ENCODE results near the gene SGMS1.

DNA sequence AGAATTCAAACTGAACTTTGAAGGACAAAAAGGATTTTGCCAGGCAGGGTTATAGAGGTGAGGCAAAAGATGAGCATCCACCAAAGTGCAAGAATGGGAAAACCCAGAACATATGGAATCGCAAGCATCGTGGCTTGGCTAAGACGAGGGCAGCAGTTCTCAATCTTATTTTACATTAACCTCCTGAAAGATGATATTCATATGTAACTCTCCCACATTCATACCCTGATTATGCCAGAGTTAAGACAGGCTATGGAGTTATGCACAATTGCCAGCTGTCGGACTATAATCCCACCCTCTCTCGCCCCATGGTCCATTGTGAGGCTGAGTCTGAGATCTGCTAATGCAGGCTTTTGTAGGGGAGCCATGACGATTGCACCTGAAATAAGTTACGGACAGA lies 351.2 kb downstream of the SGMS1 start:
- TF ChIP-seq, protein P1, sequence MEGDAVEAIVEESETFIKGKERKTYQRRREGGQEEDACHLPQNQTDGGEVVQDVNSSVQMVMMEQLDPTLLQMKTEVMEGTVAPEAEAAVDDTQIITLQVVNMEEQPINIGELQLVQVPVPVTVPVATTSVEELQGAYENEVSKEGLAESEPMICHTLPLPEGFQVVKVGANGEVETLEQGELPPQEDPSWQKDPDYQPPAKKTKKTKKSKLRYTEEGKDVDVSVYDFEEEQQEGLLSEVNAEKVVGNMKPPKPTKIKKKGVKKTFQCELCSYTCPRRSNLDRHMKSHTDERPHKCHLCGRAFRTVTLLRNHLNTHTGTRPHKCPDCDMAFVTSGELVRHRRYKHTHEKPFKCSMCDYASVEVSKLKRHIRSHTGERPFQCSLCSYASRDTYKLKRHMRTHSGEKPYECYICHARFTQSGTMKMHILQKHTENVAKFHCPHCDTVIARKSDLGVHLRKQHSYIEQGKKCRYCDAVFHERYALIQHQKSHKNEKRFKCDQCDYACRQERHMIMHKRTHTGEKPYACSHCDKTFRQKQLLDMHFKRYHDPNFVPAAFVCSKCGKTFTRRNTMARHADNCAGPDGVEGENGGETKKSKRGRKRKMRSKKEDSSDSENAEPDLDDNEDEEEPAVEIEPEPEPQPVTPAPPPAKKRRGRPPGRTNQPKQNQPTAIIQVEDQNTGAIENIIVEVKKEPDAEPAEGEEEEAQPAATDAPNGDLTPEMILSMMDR (IDR thresholded peaks at IDR 0.05), result no peak
- no peak for TF ChIP-seq POLR2A (IDR thresholded peaks at IDR 0.05)

All from heart left ventricle (tissue), 13 donors.